NCI-H2227 (cell line): ENCODE measurements around the gene HOXD13.
A peak's percentile ranks its signal among the peaks of the same experiment; 100 is the strongest.

Experiments used
- DNase-seq: peaks from one replicate; lab custom pipeline; 2025; ENCODE audit not compliant: unreplicated experiment; lab: John Stamatoyannopoulos, UW

Gene HOXD13

DNA sequence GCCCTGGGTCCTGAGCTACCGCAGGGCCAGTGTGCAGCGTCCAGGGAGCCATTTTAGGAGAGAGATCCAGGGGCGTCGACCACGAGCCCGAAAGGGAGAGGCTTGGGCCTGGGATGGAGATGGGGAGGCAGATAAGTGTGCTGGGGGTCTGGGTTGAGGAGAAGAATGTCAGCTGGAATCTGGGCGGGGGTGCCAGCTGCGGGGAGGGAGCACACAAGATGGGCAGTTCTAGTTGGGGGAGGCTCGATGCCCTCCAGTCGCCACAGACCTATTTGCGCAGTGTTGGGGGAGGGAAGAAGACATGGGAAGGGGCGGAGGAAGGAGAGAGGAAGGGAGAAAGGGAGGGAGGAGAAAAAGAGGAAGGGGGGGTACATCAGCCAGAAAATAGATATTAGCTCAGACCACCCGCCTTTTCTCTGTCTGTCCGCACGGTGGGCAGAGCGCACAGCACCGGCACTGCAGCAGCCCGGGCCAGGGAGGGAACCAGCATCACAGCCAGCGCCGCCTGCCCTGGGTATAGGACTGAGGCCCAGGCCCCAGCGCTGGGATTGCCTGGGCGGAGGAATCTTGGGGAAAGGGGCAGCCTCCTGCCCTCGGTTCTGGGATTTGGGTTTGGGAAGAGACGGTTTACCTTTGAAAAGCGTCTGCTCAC, 12.7 kb downstream of the HOXD13 start:
- DNase-seq: peak; percentile 61

DNA sequence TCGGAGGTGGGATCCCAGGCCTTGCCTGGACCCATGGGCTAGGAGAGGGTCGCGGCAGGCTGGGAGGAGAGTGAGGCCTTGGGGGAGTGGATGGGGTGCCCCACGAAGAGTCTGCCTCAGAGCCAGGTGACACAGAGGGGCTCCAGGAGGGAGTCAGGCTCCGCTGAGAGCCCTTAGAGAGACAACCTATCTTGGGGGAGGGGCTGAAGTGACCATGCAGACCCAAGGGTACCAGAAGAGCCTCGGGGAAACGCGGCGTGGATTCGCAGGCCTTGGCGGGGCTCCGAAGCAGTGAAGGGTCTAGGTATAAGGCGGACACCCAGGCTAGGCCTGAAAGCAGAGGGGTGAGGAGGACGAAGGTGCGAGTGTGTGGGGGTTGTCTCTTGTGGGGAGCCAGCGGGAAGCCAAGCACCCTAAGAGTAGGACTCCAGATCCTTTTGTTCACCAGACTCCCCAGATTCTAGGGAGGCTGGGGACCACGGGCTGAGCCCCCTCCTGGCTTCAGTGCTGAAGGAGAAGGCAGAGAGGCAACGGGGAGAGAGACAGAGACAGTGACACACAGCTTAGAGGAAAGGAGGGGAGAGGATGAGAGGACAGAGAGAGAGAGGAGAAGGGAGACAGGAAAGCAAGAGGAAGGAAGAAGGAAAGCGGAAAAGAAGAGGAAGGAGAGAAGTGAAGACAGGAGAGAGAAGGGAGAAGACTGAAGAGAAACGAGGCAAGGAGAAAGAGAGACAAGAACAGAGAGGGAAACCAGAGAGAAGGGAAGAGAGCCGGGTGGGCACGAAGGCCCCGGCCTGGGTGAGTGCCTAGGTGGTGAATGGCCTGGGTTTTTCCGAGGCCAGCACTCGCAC, 13.4 kb downstream of the HOXD13 start:
- peak; percentile 38 for DNase-seq

DNA sequence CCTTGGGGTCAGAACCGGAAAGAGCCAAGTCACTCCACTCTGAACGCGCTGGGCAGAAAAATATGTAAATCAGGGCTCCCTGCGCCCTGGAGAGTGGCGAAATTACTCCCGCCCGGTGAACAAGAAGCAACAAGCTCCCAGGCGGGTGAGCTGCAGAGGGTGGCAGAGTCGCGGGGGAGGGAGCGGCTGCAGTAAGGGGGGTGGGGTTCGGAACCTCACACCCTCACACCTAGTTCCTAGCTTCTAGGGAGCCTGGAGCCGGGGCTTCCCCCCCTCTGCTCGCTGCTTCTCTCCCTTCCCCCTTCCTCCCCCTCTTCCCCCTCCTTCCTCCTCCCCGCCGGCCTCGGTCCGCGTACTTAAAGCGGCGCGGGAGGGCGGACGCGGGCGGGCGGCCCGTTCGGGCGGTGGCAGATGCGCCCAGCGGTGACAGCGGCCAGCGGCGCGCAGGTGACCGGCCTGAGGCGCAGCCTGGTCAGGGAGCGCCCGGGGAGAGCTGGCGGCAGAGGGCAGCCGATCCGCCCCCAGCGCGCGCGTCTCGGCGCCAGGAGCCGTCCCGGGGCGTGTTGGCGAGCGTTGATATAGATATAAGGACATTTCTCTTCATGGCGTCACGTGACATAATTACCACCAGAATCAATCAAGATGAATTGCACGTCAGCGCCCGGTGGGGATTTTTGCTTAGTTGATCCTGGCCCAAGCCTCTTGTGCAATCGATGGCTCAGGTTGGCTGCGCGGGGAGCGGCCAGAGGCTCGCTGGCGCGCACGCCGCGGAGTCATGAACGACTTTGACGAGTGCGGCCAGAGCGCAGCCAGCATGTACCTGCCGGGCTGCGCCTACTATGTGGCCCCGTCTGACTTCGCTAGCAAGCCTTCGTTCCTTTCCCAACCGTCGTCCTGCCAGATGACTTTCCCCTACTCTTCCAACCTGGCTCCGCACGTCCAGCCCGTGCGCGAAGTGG, 14.3 kb downstream of the HOXD13 start, which contains the start of gene HOXD11:
Gene HOXD11, plus strand, starts transcription at position 700 of the 959 bp plus-strand sequence. Its CDS starts 76 bp downstream, at position 776.
- peak; percentile 77 for DNase-seq

GRCh38 chr2:176107731-176108181, 15.2 kb downstream of the HOXD13 start:
- peak; percentile 49 for DNase-seq

- DNase-seq: no peak
These were observed 16.8 kb downstream of the HOXD13 start for GRCh38 chr2:176109192-176109901.

- no peak for DNase-seq
These were observed 17.4 kb downstream of the HOXD13 start for GRCh38 chr2:176109946-176110345.

DNA sequence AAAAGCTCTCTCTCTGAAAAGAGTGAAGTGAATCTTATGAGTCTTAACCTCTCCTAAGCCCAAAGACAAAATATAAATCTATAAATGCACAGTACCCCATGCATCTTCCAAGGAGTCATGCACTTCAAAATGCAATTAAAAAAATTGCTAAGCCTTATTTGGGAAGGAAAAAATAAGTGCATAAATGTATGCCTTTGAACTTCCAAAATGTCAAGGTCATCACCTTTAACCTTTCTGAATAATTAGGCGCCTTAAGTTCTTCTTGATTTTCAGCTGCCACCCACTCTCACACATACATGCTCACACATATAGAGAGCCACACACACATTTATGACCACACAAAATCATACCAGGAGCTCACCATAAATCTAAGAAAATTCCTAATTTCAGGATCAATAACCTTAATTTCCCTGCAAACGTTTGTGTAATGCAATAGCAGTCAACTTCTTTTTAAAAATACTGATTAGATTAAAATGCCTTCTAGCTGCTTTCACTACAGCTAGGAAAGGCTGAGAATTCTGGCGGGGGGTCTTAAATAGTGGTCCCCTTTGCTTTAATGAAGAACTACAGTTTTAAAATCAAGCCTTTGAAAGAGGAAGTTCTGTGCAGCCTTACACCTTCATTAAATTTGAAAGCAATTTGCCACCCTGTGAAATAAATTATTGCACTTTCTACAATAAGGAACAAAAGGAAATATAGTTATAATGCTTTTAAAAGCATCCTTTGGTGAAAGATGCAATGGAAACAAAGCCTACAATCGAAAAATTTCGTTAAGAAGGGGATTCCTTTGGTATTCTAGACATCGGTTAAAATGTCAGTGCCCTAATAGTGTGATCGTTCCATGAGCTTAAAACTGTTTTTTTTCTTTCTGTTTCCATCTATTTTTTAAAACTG, 18.1 kb downstream of the HOXD13 start:
- no peak for DNase-seq

- peak; percentile 73 for DNase-seq
These were observed 18.8 kb downstream of the HOXD13 start for GRCh38 chr2:176111309-176111663.

GRCh38 chr2:176111846-176112374, 19.4 kb downstream of the HOXD13 start:
- DNase-seq: no peak

- no peak for DNase-seq
These were observed 20.1 kb downstream of the HOXD13 start for GRCh38 chr2:176112375-176113302.

GRCh38 chr2:176114120-176114929, 21.8 kb downstream of the HOXD13 start:
- DNase-seq: no peak

DNA sequence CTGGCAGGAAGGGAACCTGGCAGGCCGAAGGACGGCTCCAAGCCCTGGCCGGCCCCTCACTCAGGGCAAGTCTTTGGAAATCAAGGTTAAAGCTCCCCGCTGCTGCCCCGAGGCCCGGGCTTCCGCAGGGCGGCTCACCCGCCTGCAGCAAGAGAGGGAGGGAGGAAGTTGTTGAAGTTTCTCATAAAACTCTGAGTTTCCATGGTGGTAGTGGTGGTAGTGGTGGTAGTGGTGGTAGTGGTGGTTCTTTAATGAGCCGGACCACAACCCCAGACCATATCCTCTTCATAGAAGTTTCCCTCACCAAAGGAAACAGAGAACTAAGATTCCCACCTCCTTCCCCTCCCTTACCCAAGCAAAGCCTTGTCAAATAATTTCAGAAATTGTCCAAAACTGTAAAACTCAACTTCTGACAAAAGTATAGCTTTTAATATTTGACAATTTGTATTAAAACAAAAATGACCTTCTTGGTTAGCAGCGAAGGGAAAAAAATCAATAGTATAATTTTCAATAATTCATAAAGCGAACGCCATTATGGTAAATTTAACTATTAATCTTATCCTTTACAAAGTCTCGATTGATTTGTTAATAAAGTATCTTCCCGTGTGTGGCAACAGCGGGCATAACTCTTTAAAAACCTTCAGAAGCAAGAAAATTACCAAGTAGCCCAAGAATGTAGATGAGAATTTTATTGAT, 22.6 kb downstream of the HOXD13 start:
- no peak for DNase-seq

DNA sequence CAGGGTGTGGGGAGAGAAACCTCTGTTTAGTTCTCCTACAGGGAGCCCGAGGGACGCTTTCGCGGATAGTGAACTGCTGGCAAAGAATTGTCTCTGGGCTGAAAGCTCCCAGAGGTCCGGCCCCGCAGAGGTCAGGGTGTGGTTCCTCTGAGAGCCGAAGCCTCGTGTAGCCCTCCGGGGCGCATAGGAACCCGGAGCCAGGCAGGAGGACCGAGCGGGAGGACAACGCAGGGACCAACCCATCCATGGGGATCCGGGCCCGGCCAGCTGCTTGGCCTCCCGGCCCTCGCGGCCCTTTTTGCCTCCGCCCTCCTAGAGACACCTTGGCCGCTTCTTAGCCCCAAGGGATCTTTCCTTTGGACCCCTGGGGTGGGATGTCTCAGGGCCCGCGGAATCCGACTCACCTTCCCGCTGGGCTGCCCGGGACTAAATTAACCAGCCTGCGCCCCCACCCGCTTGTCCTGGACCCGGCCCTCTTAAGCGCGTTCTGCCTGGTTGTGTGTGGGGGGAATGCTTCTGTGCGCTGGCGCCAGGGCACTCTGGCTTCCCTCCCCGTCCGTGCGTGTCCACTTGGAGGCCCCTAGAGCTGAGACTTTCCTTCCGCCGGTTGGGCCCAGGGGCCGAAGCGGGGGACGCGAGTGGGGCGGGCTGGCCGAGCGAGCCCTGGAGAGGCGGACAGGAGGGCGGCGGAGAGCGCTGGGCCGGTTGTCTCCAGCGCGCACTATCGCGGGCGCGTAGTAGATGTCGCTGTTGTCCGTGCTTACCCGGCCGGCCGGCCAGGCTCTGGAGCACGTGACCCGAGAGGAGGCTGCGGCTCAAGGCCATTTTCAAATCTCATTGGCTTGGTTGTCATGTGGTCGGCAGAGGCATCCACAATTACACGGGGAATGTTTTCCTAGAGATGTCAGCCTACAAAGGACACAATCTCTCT, 23.6 kb downstream of the HOXD13 start, which contains the start of gene HOXD10:
Gene HOXD10, plus strand, starts transcription at position 896 of the 931 bp plus-strand sequence. CDS start 56 bp downstream, outside the sequence.
- peak; percentile 76 for DNase-seq

DNA sequence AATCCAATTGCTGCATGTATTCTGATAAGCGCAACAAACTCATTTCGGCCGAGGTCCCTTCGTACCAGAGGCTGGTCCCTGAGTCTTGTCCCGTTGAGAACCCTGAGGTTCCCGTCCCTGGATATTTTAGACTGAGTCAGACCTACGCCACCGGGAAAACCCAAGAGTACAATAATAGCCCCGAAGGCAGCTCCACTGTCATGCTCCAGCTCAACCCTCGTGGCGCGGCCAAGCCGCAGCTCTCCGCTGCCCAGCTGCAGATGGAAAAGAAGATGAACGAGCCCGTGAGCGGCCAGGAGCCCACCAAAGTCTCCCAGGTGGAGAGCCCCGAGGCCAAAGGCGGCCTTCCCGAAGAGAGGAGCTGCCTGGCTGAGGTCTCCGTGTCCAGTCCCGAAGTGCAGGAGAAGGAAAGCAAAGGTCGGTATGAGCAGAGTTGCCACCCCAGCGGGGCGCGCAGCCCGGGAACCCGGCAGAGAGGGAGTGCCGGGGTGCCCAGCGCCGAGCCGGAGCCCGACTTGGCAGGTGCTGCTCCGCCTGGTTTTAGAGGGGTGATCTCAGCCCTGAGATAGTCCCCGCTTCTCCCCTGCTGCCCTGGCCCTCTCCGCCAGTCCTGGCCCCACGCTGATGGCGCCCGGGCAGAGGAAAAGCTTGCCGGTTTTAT, 24.8 kb downstream of the HOXD13 start:
- no peak for DNase-seq

- DNase-seq: no peak
These were observed 25.4 kb downstream of the HOXD13 start for GRCh38 chr2:176117823-176118371.
